HG03469 (cell line): ENCODE results near the gene CDH4.
"Not testable (repeated sequence)": the region's sequence is repeated elsewhere in the genome, so short reads cannot be mapped to it uniquely, and the experiment has no call there.

Experiments
- ATAC-seq: cut with Tn5 transposase; IDR thresholded peaks from one replicate; pipeline ENCODE4 v1.9.1; 2021; ENCODE audit warnings: mild to moderate bottlenecking, moderate library complexity, moderate number of reproducible peaks; ENCODE audit not compliant: unreplicated experiment

CDH4 gene

DNA sequence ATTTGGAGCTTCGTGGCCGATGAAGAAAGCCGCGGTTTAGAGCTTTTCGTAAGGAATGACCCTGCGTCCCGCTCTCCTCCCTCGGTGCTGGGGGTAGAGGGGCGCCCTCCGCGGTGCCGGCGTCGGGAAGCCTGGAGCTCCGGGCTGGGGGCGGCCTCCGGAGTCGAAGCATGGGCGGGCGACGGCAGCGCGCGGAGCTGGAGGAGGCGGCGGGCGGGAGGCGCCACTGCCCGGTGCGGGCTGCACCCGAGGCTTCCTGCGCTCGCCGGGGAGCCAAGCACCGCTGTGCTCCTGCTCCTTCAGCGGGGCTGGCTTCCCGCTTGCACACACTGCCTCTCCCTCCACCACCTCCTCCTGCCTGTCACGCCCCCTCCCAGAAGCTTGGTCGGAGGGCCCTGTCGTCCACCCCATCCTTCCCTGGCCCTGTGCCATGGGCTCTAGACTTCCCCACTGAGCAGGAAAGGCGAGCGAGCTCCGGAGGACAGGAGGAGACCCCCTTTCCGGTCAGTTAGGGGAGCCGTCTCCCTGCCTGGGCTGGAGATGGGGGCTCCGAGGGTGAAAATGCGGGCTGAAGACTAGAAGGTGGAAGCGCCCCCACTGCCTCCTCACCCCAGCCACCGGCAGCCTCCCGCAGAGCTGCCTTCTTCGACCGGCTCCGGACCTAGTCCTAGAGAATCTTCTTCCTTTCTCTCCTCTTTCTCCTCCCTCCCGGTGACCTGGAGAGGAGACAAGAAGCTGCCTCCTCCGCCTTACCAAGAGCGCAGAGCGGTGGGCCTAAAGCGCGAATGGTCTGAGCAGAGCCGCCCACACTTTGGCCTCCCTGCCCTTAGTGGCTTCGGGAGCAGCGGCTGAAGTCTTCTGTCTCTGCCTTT, 1.8 kb downstream of the CDH4 start:
- ATAC-seq = no peak

GRCh38 chr20:61254881-61255626, 3.0 kb downstream of the CDH4 start:
- no peak for ATAC-seq

DNA sequence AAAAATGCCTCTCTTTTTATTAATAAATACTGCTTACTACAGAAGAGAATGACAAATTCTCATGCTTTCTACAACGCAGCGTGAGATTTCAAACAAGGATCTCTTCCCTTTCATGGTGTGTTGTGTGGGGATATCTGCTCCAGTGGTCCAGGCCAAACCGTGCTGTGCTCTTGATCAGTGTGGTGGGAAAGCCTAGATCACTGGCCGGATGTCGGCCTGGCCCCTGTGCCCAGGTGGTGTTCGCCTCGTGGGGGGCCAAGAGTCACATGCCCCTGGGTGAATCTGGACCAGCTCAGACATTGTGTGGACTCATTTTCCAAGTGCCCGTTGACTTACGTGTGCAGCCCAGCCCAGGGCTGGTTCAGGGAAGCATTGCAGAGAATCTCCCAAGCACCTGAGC, 4.3 kb downstream of the CDH4 start:
- no peak for ATAC-seq

DNA sequence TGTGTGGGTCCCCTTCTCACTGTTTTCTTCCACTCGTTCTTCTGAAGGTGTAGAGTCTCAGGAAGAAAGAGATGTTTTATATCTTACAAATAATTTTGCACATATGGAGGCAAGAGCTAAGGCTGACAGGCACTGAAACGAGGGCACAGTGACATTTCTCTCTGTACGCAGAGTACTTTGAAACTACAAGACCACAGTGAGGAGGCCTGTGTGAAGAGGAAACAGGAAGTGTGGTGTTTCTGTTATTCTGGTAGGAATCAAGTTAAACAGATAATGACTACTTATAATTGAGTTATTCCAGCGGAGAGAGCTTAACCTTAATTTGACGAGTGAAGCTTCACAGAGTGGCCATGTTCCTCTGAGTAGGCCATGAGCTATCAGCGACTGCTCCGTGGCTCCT, 4.8 kb downstream of the CDH4 start:
- ATAC-seq = no peak

DNA sequence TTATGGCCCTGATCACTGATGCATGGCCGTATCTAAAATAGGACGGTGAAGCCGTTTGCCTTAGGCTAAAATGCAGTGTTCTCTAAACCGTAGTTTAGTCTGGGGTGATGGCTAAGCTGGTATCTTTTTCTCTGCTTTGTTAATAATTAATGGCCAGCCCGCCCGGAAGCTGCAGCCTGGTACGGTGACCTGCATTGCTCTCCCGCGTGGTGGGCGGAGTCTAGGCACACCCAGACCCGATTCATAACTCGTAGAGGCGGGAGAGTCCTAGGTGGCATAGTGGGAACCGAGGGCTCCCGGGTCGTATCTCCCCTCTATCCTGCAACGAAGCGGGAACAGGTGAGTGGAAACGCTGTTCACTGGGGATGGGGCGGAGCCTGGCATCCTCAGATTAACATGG, 5.5 kb downstream of the CDH4 start:
- no peak for ATAC-seq

DNA sequence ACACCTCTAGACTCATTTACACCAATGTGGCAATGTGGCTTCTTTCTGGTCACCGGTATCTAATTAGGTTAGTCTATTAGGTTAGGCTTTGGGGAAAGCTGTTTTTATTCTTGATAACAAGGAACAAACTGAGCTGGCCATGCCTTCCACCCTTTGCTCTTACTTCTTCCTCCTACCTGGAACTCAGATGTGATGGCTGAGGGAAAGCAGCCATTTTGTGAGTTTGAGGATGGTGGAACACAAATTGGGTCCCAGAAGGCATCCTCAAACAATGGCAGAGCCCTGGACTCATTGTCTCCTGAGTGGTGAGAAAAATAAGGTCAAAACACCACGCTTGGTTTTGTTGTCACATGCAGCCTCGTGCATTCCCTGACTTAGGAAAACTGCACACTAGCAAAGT, 7.7 kb downstream of the CDH4 start:
- no peak for ATAC-seq

- ATAC-seq = no peak
These were observed 8.8 kb downstream of the CDH4 start for GRCh38 chr20:61260905-61261304.

DNA sequence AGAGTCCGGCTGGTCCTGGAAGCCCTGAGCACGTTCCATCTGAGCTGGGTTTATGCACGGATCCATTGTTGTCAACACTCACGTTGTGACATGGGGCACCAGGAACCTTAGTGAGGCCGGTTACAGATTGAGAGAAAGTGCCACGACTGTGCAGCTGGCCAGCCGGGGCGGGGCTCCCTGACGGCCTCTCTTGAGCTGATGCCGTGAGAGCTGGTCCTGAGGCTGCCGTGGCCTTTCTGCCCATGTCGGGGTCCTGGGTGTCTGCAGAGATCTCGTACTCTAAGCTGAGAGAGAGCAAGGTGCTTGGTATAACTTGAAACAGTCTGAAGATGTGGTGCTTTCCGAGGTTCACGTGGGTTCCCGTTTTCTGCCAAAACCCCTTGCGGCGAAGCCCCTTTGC, 10.0 kb downstream of the CDH4 start:
- ATAC-seq = no peak

DNA sequence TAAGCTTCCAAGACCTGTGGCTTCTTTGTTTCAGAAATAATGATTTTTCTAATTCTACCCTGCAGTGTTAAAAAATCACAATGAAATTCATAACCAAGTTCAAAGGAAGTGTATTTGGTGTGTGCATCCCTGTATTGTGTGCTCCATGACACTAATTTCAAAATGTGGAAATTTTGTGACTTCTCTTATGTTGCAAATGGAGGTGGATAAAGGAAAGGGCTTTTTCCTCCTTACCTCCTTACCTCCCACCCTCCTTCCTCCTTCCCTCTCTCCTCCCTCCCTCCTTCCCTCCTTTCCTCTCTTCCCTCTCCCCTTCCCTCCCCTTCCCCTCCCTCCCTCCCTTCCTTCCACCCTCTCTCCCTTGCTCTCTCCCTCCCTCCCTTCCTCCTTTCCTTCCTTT, 10.5 kb downstream of the CDH4 start:
- no peak for ATAC-seq

- ATAC-seq = no peak
These were observed 11.1 kb downstream of the CDH4 start for GRCh38 chr20:61263084-61263695.

- ATAC-seq = no peak
These were observed 11.9 kb downstream of the CDH4 start for GRCh38 chr20:61263938-61264337.

- ATAC-seq = no peak
These were observed 15.2 kb downstream of the CDH4 start for GRCh38 chr20:61267241-61267640.

DNA sequence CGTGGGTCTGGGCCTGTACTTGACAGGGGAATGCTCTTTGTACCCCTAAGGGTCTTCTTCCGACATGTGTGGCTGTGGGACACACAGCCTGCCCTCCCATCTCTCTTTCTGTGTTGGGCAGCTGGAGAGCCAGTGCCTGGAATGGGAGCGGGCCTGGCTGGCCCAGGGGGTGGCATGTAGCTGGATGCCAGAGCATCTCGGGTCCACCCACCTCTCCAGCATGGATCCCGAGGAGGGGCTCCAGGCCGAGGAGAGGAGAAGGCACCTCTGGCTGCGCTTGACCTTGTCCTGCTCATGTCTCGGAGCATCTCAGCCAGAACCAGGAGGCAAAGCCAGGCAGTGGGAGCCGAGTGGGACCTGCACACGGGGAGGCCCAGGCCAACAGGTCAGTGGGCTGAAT, 16.0 kb downstream of the CDH4 start:
- ATAC-seq = no peak

DNA sequence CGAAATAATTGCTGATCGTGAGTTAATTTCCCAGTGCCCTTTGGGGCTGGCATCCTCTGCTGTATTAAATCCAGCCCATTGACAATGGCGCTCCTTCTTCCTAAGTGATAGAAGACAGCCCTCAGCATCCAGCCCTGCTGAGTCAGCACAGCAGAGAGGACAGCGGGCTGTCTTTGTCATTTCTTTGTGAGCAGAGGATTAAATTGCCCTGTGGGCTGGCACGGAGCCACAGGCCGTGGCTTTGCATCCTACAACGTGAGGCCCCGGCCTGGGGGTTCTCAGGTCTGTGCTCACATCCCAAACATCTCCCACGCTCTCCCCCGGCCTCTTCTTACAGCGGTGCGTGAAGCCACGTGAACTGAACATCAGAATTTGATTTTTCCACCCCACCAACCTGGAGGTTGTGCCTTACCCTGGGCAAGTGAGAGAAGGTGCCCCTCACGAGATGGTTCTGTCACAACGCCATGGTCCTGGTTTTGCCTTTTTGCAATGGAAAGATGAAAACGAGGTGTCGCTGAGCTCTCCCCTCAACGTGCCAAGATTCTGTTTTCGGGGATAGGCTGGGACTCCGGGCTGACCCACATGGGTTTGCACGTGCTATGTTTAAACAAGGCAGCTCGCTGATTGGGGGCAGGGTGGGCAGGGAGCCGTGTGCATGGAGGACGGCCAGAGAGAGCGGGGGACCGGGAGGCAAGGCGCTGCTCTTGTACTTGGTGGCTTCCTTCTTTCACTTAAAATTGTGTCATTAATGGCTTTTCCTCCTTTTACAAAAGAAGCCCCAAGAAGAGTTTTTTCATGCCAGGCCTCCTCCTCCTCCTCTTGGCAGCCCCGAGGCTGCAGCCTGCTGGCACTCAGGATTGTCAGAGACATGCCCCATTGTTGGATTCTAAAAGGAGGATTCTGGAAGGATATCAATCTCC, 19.5 kb downstream of the CDH4 start:
- ATAC-seq = no peak

GRCh38 chr20:61273024-61273423, 21.0 kb downstream of the CDH4 start:
- not testable (repeated sequence) for ATAC-seq

- not testable (repeated sequence) for ATAC-seq
These were observed 21.6 kb downstream of the CDH4 start for GRCh38 chr20:61273666-61274065.

DNA sequence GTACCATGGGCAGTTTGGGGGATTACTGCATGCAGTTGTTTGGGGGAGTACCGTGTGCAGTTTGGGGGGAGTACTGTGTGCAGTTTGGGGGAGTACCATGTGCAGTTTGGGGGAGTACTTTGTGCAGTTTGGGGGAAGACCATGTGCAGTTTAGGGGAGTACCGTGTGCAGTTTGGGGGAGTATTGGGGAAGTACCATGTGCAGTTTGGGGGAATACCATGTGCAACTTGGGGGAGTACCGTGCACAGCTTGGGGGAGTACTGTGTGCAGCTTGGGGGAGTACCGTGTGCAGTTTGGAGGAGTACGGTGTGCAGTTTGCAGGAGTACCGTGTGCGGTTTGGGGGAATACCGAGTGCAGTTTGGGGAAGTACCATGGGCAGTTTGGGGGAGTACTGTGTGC, 22.3 kb downstream of the CDH4 start:
- ATAC-seq = no peak

GRCh38 chr20:61278296-61278695, 26.2 kb downstream of the CDH4 start:
- ATAC-seq = no peak

DNA sequence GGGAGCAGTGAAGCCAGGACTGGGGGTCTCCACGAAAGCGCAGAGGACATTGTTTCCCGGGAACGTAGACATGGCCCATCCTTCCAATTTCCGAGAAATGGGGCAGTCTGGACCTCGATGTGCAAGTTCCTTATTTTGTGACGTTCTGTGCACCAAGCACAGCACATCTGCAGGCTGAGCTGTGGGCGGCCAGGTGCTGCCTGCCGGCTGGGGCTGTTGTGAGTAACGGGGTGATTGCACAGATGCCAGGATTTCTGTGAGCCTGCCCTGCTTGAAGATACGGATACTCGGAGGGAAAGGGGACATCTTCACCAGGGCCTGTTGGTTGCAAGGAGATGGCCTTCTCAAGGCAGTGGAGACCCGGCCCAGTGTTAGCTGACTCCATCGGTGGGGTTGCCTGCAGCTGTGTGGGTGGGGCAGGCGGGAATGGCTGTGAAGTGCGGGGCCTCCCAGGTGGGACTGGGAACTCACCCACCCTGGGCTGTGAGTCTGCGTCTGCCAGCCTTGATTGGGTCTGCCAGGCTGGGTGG, 27.6 kb downstream of the CDH4 start:
- ATAC-seq = no peak

DNA sequence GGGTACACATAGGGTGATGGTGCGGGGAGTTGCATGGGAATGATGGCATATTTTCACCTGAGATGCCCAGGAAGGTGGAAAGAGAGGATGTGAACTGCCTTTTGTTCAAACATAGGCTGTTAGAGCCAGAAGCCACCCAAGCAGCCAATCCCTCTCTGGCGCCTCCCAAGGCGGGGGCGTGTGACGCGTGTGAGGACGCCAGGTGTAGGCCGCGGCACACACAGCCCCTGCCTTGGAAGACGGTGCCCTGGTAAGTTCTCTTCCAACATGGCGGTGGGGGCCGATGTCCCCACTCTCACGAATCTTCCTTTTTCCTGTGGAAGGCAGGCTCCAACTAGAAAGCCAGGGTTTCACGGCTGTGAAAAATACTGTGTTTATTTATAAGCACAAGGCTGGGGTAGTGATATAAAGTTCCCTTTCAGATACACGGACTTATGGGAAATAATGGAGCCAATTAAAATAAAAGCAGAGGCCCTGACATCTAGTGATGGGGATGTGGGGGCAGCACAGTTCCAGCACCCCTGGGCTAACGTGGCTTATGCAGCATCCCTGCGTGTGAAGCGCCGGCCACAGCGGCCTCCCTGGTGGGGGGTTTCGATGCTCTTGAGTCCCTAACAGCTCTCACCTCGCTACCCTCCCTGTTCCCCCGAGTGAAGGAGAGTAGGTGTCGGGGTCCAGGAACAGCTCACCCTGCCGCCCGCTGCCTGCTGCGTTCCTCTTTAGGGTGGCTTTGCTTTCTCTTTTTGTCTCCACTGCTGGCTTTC, 28.3 kb downstream of the CDH4 start:
- ATAC-seq = no peak
